Panc1 (cell line): ENCODE measurements around the gene RASSF7. TPM values are rescaled to one million over a fixed set of nuclear protein-coding genes. Genes with fewer than 3 reads are reported as not detected.
"Not testable (repeated sequence)": the region's sequence is repeated elsewhere in the genome, so short reads cannot be mapped to it uniquely, and the experiment has no call there.

Experiments used
- ATAC-seq: fragments of 200-7000 bp; cut with Tn5 transposase; 2 replicates; pipeline ENCODE4 v1.9.1; 2020; ENCODE audit warnings: mild to moderate bottlenecking, moderate library complexity
- BruUV-seq: library from RNA; stranded (reverse); fragments of 400-500 nt; replicated peaks from 2 replicates; lab custom pipeline; 2021; lab: Mats Ljungman, UMichigan
- CTCF ChIA-PET: fragments of 300-600 bp; sonication (Branson Sonifier 250); formaldehyde crosslinking; loops from one replicate; lab custom pipeline; 2022; ENCODE audit warnings: antibody characterized with exemption; lab: Charles Lee
- POLR2A ChIA-PET: fragments of 300-600 bp; sonication (Branson Sonifier 250); formaldehyde crosslinking; loops from one replicate; lab custom pipeline; 2022; ENCODE audit warnings: antibody characterized with exemption; lab: Charles Lee
- DNase-seq: peaks from one replicate; pipeline ENCODE4 v3.0.0-alpha.2; 2010; ENCODE audit warnings: low read depth, low spot score
- H3K27ac ChIP-seq: 2 replicates; pipeline ENCODE4 v1.5.1; 2011; ENCODE audit warnings: mild to moderate bottlenecking, low read length, inconsistent platforms
- H3K27me3 ChIP-seq: fragments of 200-500 bp; sonication (Bioruptor generic); 2 replicates; pipeline ENCODE4 v1.6.0; 2014; ENCODE audit warnings: low read length, inconsistent platforms; ENCODE audit not compliant: control insufficient read depth, insufficient read depth
- H3K36me3 ChIP-seq: fragments of 200-500 bp; sonication (Bioruptor generic); 2 replicates; pipeline ENCODE4 v1.5.1; 2014; ENCODE audit warnings: inconsistent platforms, mild to moderate bottlenecking, low read length, moderate library complexity; ENCODE audit not compliant: control insufficient read depth, insufficient read depth
- H3K4me1 ChIP-seq: 2 replicates; pipeline ENCODE4 v1.5.1; 2011; ENCODE audit warnings: inconsistent platforms, mild to moderate bottlenecking, low read length, moderate library complexity; ENCODE audit not compliant: control insufficient read depth, insufficient read depth
- H3K4me3 ChIP-seq, 2 experiments: 2 replicates each; pipeline ENCODE4 v1.5.1; 2011 to 2012; ENCODE audit warnings: low read depth in 2 of 2, low read length in 2 of 2, mild to moderate bottlenecking in 2 of 2, inconsistent platforms in 1 of 2, moderate library complexity in 1 of 2
- H3K9me3 ChIP-seq: fragments of 200-500 bp; sonication (Bioruptor generic); 2 replicates; pipeline ENCODE4 v1.5.1; 2014; ENCODE audit warnings: low read depth, mild to moderate bottlenecking, inconsistent platforms, low read length, moderate library complexity; ENCODE audit not compliant: control insufficient read depth, insufficient read depth
- POLR2AphosphoS5 ChIP-seq: IDR thresholded peaks from 2 replicates; pipeline ENCODE4 v1.6.1; 2012; ENCODE audit warnings: mild to moderate bottlenecking, low read depth, low read length, moderate library complexity
- TCF7L2 ChIP-seq: IDR thresholded peaks from 2 replicates; pipeline ENCODE4 v1.6.1; 2011; ENCODE audit warnings: mild to moderate bottlenecking, low read depth, low read length, inconsistent platforms
- in situ Hi-C: cut with HindIII; loops from 2 replicates; pipeline ENCODE4 v1.10.0; 2016; ENCODE audit warnings: low sequenced_read_pairs, low pct_unique_long_range_greater_than_20kb
- intact Hi-C: fragments of 100-400 bp; cut with micrococcal nuclease; formaldehyde crosslinking; loops from one replicate; pipeline ENCODE4 v1.10.0; 2022; ENCODE audit not compliant: unreplicated experiment
- total RNA-seq: library from RNA; stranded (reverse); gene quantifications from one replicate; pipeline ENCODE4 v1.2.1, GENCODE V29; 2021; ENCODE audit not compliant: unreplicated experiment
- TF ChIP-seq, protein P1 (sequence below): fragments of 450-650 bp; IDR thresholded peaks from 2 replicates; pipeline ENCODE4 v1.5.1; 2017; ENCODE audit warnings: mild to moderate bottlenecking

Gene RASSF7
- total RNA-seq, 1 experiment from 2014 or later = 81.8 TPM

DNA sequence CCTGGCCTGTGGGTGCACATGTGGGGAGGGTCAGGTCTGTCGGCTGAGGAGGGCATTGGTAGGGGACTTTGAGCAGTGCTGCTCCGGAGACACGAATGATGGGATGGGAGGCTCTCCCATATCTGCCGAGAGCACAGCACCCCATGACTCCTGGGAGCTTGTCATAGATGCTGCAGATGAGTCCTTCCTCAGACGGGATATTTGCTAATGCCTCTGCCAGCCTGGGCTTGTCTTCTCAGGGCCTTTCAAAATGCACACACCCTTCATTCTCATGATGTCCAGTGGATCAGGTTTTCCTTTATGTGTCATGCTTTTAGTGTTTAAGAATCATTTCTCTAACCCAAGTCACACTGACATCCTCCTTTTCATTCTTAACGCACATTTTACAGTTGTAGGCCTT lies 45.6 kb upstream of the RASSF7 start:
- ChIA-PET POLR2A (no interaction called here), CTCF (no interaction called here)
- ATAC-seq (no peak), DNase-seq (no peak)
- intact Hi-C loops = loop anchor here (5.0 kb wide), 1 partner anchor 63 kb away; the partner anchor contains the start of gene PTDSS2
- TF ChIP-seq POLR2AphosphoS5 (no peak), TCF7L2 (no peak)
- TF ChIP-seq, protein P1, sequence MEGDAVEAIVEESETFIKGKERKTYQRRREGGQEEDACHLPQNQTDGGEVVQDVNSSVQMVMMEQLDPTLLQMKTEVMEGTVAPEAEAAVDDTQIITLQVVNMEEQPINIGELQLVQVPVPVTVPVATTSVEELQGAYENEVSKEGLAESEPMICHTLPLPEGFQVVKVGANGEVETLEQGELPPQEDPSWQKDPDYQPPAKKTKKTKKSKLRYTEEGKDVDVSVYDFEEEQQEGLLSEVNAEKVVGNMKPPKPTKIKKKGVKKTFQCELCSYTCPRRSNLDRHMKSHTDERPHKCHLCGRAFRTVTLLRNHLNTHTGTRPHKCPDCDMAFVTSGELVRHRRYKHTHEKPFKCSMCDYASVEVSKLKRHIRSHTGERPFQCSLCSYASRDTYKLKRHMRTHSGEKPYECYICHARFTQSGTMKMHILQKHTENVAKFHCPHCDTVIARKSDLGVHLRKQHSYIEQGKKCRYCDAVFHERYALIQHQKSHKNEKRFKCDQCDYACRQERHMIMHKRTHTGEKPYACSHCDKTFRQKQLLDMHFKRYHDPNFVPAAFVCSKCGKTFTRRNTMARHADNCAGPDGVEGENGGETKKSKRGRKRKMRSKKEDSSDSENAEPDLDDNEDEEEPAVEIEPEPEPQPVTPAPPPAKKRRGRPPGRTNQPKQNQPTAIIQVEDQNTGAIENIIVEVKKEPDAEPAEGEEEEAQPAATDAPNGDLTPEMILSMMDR = no peak
- Histone ChIP-seq H3K4me3 (no peak overlapping the region), H3K27me3 (no peaks in the 10 kb centered on the region), H3K4me1 (peaks cover 6% of the 10 kb centered on the region; the same call in 1 of the 2 replicates), H3K36me3 (no peaks in the 10 kb centered on the region; the same call in 1 of the 2 replicates), H3K9me3 (peaks cover 3% of the 10 kb centered on the region; the same call in 1 of the 2 replicates), H3K27ac (no peak overlapping the region)
- in situ Hi-C loops = no loop called here
- no TSS peak for BruUV-seq

DNA sequence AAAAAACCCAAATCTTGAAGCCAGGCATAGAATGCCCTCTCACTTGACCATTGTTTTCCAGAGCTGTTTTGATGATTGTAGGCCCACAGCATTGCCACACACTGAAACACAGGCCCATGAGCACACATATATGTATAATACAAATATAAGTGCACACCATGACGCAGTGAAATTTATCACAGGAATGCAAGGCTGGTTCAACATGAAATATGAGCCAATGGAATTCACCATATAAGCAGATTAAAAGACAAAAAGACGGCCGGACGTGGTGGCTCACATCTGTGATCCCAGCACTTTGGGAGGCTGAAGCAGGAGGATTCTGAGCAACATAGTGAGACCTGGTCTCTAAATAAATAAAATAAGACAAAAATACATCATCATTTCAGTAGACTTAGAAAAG lies 44.4 kb upstream of the RASSF7 start:
- Histone ChIP-seq H3K4me1 (peaks cover 6% of the 10 kb centered on the region; the same call in 1 of the 2 replicates), H3K36me3 (no peaks in the 10 kb centered on the region), H3K9me3 (peaks cover 3% of the 10 kb centered on the region; the same call in 1 of the 2 replicates), H3K4me3 (no peak overlapping the region), H3K27ac (no peak overlapping the region), H3K27me3 (no peaks in the 10 kb centered on the region)
- intact Hi-C loops = loop anchor here (5.0 kb wide), 1 partner anchor 64 kb away; the partner anchor contains the start of gene PTDSS2
- BruUV-seq = no TSS peak
- ChIA-PET CTCF (interaction anchor here (0.6 kb wide), 1 partner anchor 112 kb away, joined by 3 read pairs; no protein-coding TSS in a partner anchor), POLR2A (no interaction called here)
- no peak for DNase-seq
- TF ChIP-seq, protein P1 = no peak
- in situ Hi-C loops = no loop called here
- no peak for ATAC-seq

DNA sequence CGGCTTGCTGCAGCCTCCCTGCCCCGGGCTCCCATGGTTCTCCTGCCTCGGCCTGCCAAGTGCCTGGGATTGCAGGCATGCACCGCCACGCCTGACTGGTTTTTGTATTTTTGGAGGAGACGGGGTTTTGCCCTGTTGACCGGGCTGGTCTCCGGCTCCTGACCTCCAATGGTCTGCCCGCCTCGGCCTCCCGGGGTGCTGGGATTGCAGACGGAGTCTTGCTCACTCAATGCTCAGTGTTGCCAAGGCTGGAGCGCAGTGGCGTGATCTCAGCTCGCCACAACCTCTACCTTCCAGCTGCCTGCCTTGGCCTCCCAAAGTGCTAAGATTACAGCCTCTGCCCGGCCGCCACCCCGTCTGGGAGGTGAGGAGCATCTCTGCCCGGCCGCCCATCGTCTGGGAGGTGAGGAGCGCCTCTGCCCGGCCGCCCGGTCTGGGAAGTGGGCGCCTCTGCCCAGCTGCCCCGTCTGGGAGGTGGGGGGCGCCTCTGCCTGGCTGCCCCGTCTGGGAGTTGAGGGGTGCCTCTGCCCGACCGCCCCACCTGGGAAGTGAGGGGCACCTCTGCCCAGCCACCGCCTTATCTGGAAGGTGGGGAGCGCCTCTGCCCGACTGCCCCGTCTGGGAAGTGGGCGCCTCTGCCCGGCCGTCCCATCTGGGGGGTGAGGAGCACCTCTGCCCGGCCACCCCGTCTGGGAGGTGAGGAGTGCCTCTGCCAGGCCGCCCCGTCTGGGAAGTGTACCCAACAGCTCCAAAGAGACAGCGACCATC lies 43.7 kb upstream of the RASSF7 start:
- POLR2A ChIA-PET, H3K4me1 ChIP-seq, ATAC-seq, BruUV-seq, H3K36me3 ChIP-seq, H3K9me3 ChIP-seq, in situ Hi-C loops, H3K27ac ChIP-seq, H3K27me3 ChIP-seq, H3K4me3 ChIP-seq, DNase-seq: not testable (repeated sequence)
- CTCF ChIA-PET = interaction anchor here (0.6 kb wide), 1 partner anchor 113 kb away, joined by 3 read pairs; no protein-coding TSS in a partner anchor
- intact Hi-C loops = loop anchor here (5.0 kb wide), 1 partner anchor 65 kb away; the partner anchor contains the start of gene PTDSS2
